WTC11 (cell line): ENCODE data around the gene ACSF3. TPM values are rescaled to one million over a fixed set of nuclear protein-coding genes. Genes with fewer than 3 reads are reported as not detected.
A peak's percentile ranks its signal among the peaks of the same experiment; 100 is the strongest.

Experiments
- ATAC-seq: fragments of 200-7000 bp; cut with Tn5 transposase; 2 replicates; pipeline ENCODE4 v1.10.0; 2021; ENCODE audit warnings: mild to moderate bottlenecking, moderate library complexity
- CTCF ChIA-PET: fragments of 300-600 bp; sonication (Branson Sonifier 250); formaldehyde crosslinking; loops from one replicate; lab custom pipeline; 2021; ENCODE audit warnings: antibody characterized with exemption; lab: Charles Lee
- POLR2A ChIA-PET: fragments of 350-600 bp; sonication (Branson Sonifier 250); formaldehyde crosslinking; loops from one replicate; lab custom pipeline; 2021; ENCODE audit warnings: antibody characterized with exemption; lab: Charles Lee
- DNase-seq: peaks from one replicate; pipeline ENCODE4 v3.0.0; 2021; ENCODE audit warnings: low spot score
- H3K27ac Mint-ChIP-seq: 2 replicates; pipeline ENCODE4 v1.8.0; 2021; ENCODE audit warnings: mixed read lengths
- H3K27me3 Mint-ChIP-seq: 2 replicates; pipeline ENCODE4 v1.8.0; 2021; ENCODE audit warnings: low read depth, mild to moderate bottlenecking, moderate library complexity, mixed read lengths
- H3K36me3 Mint-ChIP-seq: 2 replicates; pipeline ENCODE4 v1.8.0; 2021; ENCODE audit warnings: mixed read lengths
- H3K4me1 Mint-ChIP-seq: 2 replicates; pipeline ENCODE4 v1.8.0; 2022; ENCODE audit warnings: mixed read lengths
- H3K4me3 Mint-ChIP-seq: 2 replicates; pipeline ENCODE4 v1.8.0; 2021; ENCODE audit warnings: mild to moderate bottlenecking, moderate library complexity, mixed read lengths
- H3K9me3 Mint-ChIP-seq: 2 replicates; pipeline ENCODE4 v1.8.0; 2021; ENCODE audit warnings: mixed read lengths
- ESRRA ChIP-seq: sonication (generic); formaldehyde crosslinking; IDR thresholded peaks from 2 replicates; pipeline ENCODE4 v1.8.1; 2022; ENCODE audit warnings: mild to moderate bottlenecking, missing genetic modification reagents, borderline replicate concordance
- FOXP1 ChIP-seq: sonication (generic); formaldehyde crosslinking; IDR thresholded peaks from 2 replicates; pipeline ENCODE4 v1.8.0; 2022; ENCODE audit warnings: missing genetic modification reagents, mild to moderate bottlenecking, moderate library complexity, borderline replicate concordance
- MXD4 ChIP-seq: fragments of 250-450 bp; sonication (Bioruptor Pico); IDR thresholded peaks from 2 replicates; pipeline ENCODE4 v1.8.0; 2021; ENCODE audit warnings: mild to moderate bottlenecking, moderate library complexity, borderline replicate concordance
- NR1H2 ChIP-seq: sonication (generic); formaldehyde crosslinking; IDR thresholded peaks from 2 replicates; pipeline ENCODE4 v1.9.0; 2021; ENCODE audit warnings: mild to moderate bottlenecking, moderate library complexity, missing genetic modification reagents
- OVOL2 ChIP-seq: fragments of 250-450 bp; sonication (Bioruptor Pico); IDR thresholded peaks from 2 replicates; pipeline ENCODE4 v1.9.0; 2021; ENCODE audit warnings: mild to moderate bottlenecking, borderline replicate concordance
- TEAD1 ChIP-seq: sonication (generic); formaldehyde crosslinking; IDR thresholded peaks from 2 replicates; pipeline ENCODE4 v1.8.0; 2022; ENCODE audit warnings: mild to moderate bottlenecking, missing genetic modification reagents
- ZNF121 ChIP-seq: sonication (generic); formaldehyde crosslinking; IDR thresholded peaks from 2 replicates; pipeline ENCODE4 v1.8.0; 2023; ENCODE audit warnings: missing genetic modification reagents
- ZNF396 ChIP-seq: fragments of 250-450 bp; sonication (Bioruptor Pico); IDR thresholded peaks from 2 replicates; pipeline ENCODE4 v1.8.0; 2021; ENCODE audit warnings: mild to moderate bottlenecking, moderate library complexity, borderline replicate concordance
- ZNF671 ChIP-seq: fragments of 250-450 bp; sonication (Bioruptor Pico); IDR thresholded peaks from 2 replicates; pipeline ENCODE4 v1.8.0; 2021; ENCODE audit warnings: mild to moderate bottlenecking
- total RNA-seq: library from RNA; stranded (reverse); gene quantifications from 3 replicates; pipeline ENCODE4 v1.2.3, GENCODE V29; 2021
- TF ChIP-seq, protein P1 (sequence below): sonication (generic); formaldehyde crosslinking; IDR thresholded peaks from 2 replicates; pipeline ENCODE4 v1.8.0; 2022; ENCODE audit warnings: mild to moderate bottlenecking, missing genetic modification reagents
- TF ChIP-seq, protein P2 (sequence below): sonication (generic); formaldehyde crosslinking; IDR thresholded peaks from 2 replicates; pipeline ENCODE4 v1.8.0; 2022; ENCODE audit warnings: mild to moderate bottlenecking, missing genetic modification reagents
- TF ChIP-seq, protein P3 (sequence below): sonication (generic); formaldehyde crosslinking; IDR thresholded peaks from 2 replicates; pipeline ENCODE4 v1.8.0; 2023; ENCODE audit warnings: missing genetic modification reagents, mild to moderate bottlenecking, borderline replicate concordance
- TF ChIP-seq, protein P4 (sequence below): sonication (generic); formaldehyde crosslinking; IDR thresholded peaks from 2 replicates; pipeline ENCODE4 v1.8.0; 2022; ENCODE audit warnings: mild to moderate bottlenecking, missing genetic modification reagents
- TF ChIP-seq, protein P5 (sequence below): sonication (generic); formaldehyde crosslinking; IDR thresholded peaks from 2 replicates; pipeline ENCODE4 v1.8.1; 2023; ENCODE audit warnings: mild to moderate bottlenecking, missing genetic modification reagents, moderate library complexity
- TF ChIP-seq, protein P6 (sequence below): sonication (generic); formaldehyde crosslinking; IDR thresholded peaks from 2 replicates; pipeline ENCODE4 v1.8.0; 2022; ENCODE audit warnings: missing genetic modification reagents

Gene ACSF3
- total RNA-seq, 1 experiment from 2014 or later = 22.9 TPM

DNA sequence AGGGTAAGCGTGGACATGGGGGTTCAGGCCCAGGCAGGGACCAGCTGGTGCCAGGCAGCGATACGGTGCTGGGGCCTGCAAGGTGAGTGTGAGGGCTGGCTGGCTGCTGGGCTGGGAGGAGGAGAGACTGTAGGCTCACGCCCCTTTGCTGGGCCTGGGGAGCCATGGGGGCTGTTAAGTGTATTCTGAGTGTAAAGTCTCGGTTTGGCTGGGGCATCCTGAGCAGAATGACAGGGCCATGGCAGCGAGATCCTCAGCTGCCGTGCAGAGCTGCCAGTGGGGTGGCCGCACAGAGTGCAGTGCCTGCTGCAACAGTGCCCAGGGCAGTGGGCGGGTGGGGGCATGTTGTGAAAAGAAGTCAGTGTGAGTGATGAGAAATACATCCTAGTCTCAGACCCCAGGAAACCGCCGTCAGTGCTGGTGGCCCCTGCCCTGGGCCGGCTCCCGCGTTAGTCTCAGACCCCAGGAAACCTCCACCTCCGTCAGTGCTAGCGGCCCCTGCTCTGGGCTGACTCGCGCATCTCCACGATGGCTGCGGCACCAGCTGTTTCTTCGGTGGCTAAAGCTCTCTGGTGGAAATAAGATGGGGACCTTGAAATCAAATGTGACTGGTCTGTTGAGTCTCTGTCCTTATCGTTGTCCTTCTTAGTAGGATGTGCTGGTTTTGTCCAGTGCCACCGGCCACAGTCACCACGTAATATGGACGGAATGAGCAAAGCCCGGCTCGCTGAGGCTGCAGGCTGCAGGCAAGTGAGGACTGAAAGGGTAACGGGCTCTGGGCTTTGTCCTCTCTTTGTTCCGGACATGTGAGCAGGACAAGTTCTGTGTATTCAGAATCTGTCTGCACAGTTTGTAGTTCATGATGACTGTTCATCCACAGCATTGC is 22.9 kb downstream of the ACSF3 start (continued):
- TF ChIP-seq, protein P1, sequence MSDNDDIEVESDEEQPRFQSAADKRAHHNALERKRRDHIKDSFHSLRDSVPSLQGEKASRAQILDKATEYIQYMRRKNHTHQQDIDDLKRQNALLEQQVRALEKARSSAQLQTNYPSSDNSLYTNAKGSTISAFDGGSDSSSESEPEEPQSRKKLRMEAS (CRISPR knock-in tag) = no peak
- TF ChIP-seq FOXP1 (CRISPR knock-in tag) = no peak

DNA sequence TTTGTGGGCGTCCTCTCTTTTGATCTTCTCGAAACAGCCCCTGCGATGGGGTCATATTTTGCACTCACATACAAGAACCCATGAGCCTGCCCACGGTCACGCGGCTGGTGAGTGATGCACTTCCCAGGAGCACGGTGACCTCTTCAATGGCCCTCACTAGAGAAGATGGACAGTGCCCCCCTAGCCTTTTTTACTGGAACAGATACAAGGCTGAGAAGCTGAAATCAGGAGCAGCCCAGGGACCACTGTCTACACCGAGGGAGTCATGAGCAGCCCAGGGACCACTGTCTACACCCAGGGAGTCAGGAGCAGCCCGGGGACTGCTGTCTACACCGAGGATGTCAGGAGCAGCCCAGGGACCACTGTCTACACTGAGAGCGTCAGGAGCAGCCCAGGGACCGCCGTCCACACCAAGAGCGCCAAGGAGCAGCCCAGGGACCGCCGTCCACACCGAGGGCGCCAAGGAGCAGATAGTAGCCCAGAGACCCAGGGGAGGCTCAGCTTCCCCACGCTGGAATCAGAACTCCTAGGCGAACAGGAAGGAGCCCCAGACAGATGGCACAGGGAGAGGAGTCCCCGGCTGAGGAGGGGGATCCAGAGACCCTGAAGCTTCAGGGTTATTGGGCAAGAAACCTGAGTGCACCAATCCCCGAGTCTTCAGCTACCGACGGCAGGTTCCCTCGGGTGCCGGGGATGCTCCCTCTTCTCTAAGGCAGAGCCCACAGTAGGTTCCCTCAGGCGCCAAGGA is 23.7 kb downstream of the ACSF3 start:
- Mint-ChIP-seq H3K9me3 (no peaks in the 10 kb centered on the region), H3K36me3 (peaks cover 40% of the 10 kb centered on the region), H3K27me3 (no peaks in the 10 kb centered on the region), H3K4me3 (no peak overlapping the region), H3K27ac (no peak overlapping the region), H3K4me1 (peaks cover 9% of the 10 kb centered on the region)
- TF ChIP-seq, protein P2, sequence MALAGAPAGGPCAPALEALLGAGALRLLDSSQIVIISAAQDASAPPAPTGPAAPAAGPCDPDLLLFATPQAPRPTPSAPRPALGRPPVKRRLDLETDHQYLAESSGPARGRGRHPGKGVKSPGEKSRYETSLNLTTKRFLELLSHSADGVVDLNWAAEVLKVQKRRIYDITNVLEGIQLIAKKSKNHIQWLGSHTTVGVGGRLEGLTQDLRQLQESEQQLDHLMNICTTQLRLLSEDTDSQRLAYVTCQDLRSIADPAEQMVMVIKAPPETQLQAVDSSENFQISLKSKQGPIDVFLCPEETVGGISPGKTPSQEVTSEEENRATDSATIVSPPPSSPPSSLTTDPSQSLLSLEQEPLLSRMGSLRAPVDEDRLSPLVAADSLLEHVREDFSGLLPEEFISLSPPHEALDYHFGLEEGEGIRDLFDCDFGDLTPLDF (CRISPR knock-in tag) = no peak
- TF ChIP-seq, protein P3, sequence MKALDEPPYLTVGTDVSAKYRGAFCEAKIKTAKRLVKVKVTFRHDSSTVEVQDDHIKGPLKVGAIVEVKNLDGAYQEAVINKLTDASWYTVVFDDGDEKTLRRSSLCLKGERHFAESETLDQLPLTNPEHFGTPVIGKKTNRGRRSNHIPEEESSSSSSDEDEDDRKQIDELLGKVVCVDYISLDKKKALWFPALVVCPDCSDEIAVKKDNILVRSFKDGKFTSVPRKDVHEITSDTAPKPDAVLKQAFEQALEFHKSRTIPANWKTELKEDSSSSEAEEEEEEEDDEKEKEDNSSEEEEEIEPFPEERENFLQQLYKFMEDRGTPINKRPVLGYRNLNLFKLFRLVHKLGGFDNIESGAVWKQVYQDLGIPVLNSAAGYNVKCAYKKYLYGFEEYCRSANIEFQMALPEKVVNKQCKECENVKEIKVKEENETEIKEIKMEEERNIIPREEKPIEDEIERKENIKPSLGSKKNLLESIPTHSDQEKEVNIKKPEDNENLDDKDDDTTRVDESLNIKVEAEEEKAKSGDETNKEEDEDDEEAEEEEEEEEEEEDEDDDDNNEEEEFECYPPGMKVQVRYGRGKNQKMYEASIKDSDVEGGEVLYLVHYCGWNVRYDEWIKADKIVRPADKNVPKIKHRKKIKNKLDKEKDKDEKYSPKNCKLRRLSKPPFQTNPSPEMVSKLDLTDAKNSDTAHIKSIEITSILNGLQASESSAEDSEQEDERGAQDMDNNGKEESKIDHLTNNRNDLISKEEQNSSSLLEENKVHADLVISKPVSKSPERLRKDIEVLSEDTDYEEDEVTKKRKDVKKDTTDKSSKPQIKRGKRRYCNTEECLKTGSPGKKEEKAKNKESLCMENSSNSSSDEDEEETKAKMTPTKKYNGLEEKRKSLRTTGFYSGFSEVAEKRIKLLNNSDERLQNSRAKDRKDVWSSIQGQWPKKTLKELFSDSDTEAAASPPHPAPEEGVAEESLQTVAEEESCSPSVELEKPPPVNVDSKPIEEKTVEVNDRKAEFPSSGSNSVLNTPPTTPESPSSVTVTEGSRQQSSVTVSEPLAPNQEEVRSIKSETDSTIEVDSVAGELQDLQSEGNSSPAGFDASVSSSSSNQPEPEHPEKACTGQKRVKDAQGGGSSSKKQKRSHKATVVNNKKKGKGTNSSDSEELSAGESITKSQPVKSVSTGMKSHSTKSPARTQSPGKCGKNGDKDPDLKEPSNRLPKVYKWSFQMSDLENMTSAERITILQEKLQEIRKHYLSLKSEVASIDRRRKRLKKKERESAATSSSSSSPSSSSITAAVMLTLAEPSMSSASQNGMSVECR = no peak
- TF ChIP-seq ZNF671 (CRISPR knock-in tag) (no peak), OVOL2 (no peak), ZNF121 (no peak), ESRRA (CRISPR knock-in tag) (no peak), FOXP1 (CRISPR knock-in tag) (no peak), MXD4 (no peak), ZNF396 (CRISPR knock-in tag) (no peak), TEAD1 (CRISPR knock-in tag) (no peak), NR1H2 (no peak)
- TF ChIP-seq, protein P4, sequence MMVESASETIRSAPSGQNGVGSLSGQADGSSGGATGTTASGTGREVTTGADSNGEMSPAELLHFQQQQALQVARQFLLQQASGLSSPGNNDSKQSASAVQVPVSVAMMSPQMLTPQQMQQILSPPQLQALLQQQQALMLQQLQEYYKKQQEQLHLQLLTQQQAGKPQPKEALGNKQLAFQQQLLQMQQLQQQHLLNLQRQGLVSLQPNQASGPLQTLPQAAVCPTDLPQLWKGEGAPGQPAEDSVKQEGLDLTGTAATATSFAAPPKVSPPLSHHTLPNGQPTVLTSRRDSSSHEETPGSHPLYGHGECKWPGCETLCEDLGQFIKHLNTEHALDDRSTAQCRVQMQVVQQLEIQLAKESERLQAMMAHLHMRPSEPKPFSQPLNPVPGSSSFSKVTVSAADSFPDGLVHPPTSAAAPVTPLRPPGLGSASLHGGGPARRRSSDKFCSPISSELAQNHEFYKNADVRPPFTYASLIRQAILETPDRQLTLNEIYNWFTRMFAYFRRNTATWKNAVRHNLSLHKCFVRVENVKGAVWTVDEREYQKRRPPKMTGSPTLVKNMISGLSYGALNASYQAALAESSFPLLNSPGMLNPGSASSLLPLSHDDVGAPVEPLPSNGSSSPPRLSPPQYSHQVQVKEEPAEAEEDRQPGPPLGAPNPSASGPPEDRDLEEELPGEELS = no peak
- TF ChIP-seq, protein P5, sequence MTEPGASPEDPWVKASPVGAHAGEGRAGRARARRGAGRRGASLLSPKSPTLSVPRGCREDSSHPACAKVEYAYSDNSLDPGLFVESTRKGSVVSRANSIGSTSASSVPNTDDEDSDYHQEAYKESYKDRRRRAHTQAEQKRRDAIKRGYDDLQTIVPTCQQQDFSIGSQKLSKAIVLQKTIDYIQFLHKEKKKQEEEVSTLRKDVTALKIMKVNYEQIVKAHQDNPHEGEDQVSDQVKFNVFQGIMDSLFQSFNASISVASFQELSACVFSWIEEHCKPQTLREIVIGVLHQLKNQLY (CRISPR knock-in tag) = no peak
- TF ChIP-seq, protein P6, sequence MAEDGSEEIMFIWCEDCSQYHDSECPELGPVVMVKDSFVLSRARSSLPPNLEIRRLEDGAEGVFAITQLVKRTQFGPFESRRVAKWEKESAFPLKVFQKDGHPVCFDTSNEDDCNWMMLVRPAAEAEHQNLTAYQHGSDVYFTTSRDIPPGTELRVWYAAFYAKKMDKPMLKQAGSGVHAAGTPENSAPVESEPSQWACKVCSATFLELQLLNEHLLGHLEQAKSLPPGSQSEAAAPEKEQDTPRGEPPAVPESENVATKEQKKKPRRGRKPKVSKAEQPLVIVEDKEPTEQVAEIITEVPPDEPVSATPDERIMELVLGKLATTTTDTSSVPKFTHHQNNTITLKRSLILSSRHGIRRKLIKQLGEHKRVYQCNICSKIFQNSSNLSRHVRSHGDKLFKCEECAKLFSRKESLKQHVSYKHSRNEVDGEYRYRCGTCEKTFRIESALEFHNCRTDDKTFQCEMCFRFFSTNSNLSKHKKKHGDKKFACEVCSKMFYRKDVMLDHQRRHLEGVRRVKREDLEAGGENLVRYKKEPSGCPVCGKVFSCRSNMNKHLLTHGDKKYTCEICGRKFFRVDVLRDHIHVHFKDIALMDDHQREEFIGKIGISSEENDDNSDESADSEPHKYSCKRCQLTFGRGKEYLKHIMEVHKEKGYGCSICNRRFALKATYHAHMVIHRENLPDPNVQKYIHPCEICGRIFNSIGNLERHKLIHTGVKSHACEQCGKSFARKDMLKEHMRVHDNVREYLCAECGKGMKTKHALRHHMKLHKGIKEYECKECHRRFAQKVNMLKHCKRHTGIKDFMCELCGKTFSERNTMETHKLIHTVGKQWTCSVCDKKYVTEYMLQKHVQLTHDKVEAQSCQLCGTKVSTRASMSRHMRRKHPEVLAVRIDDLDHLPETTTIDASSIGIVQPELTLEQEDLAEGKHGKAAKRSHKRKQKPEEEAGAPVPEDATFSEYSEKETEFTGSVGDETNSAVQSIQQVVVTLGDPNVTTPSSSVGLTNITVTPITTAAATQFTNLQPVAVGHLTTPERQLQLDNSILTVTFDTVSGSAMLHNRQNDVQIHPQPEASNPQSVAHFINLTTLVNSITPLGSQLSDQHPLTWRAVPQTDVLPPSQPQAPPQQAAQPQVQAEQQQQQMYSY (CRISPR knock-in tag) = no peak
- DNase-seq = peak; percentile 0
- ATAC-seq = no peak
- CTCF ChIA-PET = interaction anchor here (0.8 to 1.5 kb wide), 2 partner anchors 50 to 176 kb away, joined by 3 to 7 read pairs; no protein-coding TSS in a partner anchor
- POLR2A ChIA-PET = interaction anchor here (1.1 kb wide), 1 partner anchor 28 kb away, joined by 3 read pairs; no protein-coding TSS in a partner anchor
